Caco-2 (cell line): ENCODE measurements around the gene C1orf94. TPM values are rescaled to one million over a fixed set of nuclear protein-coding genes. Genes with fewer than 3 reads are reported as not detected.

Experiments used
- BruUV-seq: library from RNA; stranded (reverse); fragments of 400-500 nt; replicated peaks from 2 replicates; lab custom pipeline; 2021; lab: Mats Ljungman, UMichigan
- CTCF ChIA-PET: fragments of 300-600 bp; sonication (Branson Sonifier 250); formaldehyde crosslinking; loops from one replicate; lab custom pipeline; 2022; ENCODE audit warnings: antibody characterized with exemption; lab: Charles Lee
- POLR2A ChIA-PET: fragments of 300-600 bp; sonication (Branson Sonifier 250); formaldehyde crosslinking; loops from one replicate; lab custom pipeline; 2022; ENCODE audit warnings: antibody characterized with exemption; lab: Charles Lee
- DNase-seq, 2 experiments: peaks; one replicate each; pipeline versions ENCODE4 v3.0.0 to v3.0.0-alpha.2; 2020 to 2022
- H3K27me3 ChIP-seq: replicated peaks from 2 replicates; pipeline ENCODE4 v1.6.0; 2011; ENCODE audit warnings: low read length; ENCODE audit not compliant: control insufficient read depth, insufficient read depth
- H3K36me3 ChIP-seq: 2 replicates; pipeline ENCODE4 v1.5.1; 2011; ENCODE audit warnings: low read length; ENCODE audit not compliant: control insufficient read depth, insufficient read depth
- H3K4me1 ChIP-seq: fragments of 250-450 bp; sonication (Bioruptor Pico); 2 replicates; pipeline ENCODE4 v1.5.1; 2020; ENCODE audit warnings: mild to moderate bottlenecking
- H3K4me3 ChIP-seq: 2 replicates; pipeline ENCODE4 v1.5.1; 2011; ENCODE audit warnings: low read depth, mild to moderate bottlenecking, control low read depth, low read length
- H3K9me3 ChIP-seq: fragments of 250-450 bp; sonication (Bioruptor Pico); 2 replicates; pipeline ENCODE4 v1.5.1; 2020; ENCODE audit warnings: mild to moderate bottlenecking, moderate library complexity
- H3K27ac Mint-ChIP-seq: one replicate; pipeline ENCODE4 v1.8.0; 2022; ENCODE audit warnings: mixed read lengths; ENCODE audit not compliant: unreplicated experiment
- H3K27me3 Mint-ChIP-seq: one replicate; pipeline ENCODE4 v1.8.0; 2022; ENCODE audit warnings: mixed read lengths; ENCODE audit not compliant: insufficient read depth, unreplicated experiment
- H3K36me3 Mint-ChIP-seq: one replicate; pipeline ENCODE4 v1.8.0; 2022; ENCODE audit warnings: mild to moderate bottlenecking, mixed read lengths; ENCODE audit not compliant: insufficient read depth, unreplicated experiment
- H3K4me1 Mint-ChIP-seq: one replicate; pipeline ENCODE4 v1.8.0; 2022; ENCODE audit warnings: low read depth, mixed read lengths; ENCODE audit not compliant: unreplicated experiment
- H3K4me3 Mint-ChIP-seq: one replicate; pipeline ENCODE4 v1.8.0; 2022; ENCODE audit warnings: mild to moderate bottlenecking, moderate library complexity, mixed read lengths; ENCODE audit not compliant: unreplicated experiment
- H3K9me3 Mint-ChIP-seq: one replicate; pipeline ENCODE4 v1.8.0; 2022; ENCODE audit warnings: mixed read lengths; ENCODE audit not compliant: unreplicated experiment
- intact Hi-C: fragments of 100-400 bp; cut with micrococcal nuclease; formaldehyde crosslinking; loops from one replicate; pipeline ENCODE4 v1.10.0; 2022; ENCODE audit not compliant: unreplicated experiment
- total RNA-seq: library from RNA; stranded (reverse); gene quantifications from 2 replicates; pipeline ENCODE4 v1.2.3, GENCODE V29; 2022
- TF ChIP-seq, protein P1 (sequence below), 2 experiments: fragments of 200-600 bp in 1 of 2; IDR thresholded peaks; 1 replicate in 1 of 2; 2 replicates in 1 of 2; pipeline versions ENCODE4 v1.5.1 to v1.8.0; 2011 to 2022; ENCODE audit warnings: antibody characterized with exemption in 1 of 2, control low read depth in 1 of 2, inconsistent platforms in 1 of 2, low read depth in 1 of 2, low read length in 1 of 2, mild to moderate bottlenecking in 1 of 2, moderate library complexity in 1 of 2; ENCODE audit not compliant: insufficient read depth in 1 of 2, severe bottlenecking in 1 of 2, unreplicated experiment in 1 of 2

The C1orf94 gene
- total RNA-seq, 1 experiment from 2014 or later = not detected

DNA sequence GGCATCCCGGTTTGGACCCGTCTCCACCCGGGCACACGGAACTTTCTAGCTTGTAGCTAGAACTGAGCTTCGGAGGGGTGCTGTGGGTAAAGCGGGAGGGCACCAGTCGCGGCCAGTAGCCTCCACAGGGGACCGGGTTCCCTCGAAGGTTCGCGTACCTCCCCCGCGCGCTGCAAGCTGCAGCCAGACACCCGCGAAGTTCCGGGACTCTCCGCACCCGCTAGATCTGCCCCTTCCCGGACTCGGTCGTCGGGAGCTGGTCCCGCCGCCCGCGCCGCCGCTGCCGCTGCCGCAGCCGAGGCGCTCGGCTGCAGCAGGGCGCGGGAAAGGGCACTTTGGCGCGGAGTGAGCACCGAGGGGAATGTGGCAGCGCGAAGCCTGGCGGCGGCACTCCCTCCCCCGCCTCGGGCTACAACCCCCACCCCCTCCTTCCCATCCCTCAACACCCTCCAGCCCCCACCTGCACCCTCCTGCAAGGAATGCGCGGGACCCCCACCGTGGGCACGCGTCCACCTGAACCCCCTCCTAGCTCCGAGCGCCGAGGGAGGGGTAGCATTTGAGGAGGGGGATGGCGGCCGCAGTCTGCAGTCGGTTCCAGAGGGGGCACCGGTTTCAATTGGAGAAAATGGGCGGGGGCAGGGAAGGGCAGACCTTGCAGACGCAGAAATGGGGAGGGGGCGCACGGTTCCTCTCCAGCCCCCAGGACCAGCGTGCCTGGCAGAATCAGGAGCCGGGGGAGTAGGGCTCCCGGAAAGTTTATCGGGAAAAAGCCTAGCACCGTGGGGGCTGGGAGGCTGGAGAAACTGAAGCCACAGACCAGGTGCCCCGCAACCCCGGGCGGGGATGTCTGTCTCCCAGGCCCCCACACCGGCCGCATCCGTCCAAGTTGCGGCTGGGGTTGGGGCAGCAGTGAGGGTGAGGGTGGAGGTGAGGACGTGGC is 12.6 kb upstream of the C1orf94 start:
- Histone ChIP-seq H3K27me3 (no peaks in the 10 kb centered on the region), H3K4me1 (no peaks in the 10 kb centered on the region), H3K9me3 (no peaks in the 10 kb centered on the region), H3K36me3 (no peaks in the 10 kb centered on the region), H3K4me3 (no peak overlapping the region)
- Mint-ChIP-seq H3K9me3 (no peaks in the 10 kb centered on the region), H3K4me3 (no peak overlapping the region), H3K4me1 (no peaks in the 10 kb centered on the region), H3K27me3 (peaks cover 25% of the 10 kb centered on the region), H3K36me3 (no peaks in the 10 kb centered on the region), H3K27ac (no peak overlapping the region)
- BruUV-seq = no TSS peak
- DNase-seq = no peak
- POLR2A ChIA-PET = no interaction called here
- intact Hi-C loops = no loop called here
- CTCF ChIA-PET = no interaction called here
- TF ChIP-seq, protein P1, sequence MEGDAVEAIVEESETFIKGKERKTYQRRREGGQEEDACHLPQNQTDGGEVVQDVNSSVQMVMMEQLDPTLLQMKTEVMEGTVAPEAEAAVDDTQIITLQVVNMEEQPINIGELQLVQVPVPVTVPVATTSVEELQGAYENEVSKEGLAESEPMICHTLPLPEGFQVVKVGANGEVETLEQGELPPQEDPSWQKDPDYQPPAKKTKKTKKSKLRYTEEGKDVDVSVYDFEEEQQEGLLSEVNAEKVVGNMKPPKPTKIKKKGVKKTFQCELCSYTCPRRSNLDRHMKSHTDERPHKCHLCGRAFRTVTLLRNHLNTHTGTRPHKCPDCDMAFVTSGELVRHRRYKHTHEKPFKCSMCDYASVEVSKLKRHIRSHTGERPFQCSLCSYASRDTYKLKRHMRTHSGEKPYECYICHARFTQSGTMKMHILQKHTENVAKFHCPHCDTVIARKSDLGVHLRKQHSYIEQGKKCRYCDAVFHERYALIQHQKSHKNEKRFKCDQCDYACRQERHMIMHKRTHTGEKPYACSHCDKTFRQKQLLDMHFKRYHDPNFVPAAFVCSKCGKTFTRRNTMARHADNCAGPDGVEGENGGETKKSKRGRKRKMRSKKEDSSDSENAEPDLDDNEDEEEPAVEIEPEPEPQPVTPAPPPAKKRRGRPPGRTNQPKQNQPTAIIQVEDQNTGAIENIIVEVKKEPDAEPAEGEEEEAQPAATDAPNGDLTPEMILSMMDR (IDR thresholded peaks at IDR 0.05; ENCODE audit: insufficient read depth in 1 of 2, low read depth in 1 of 2, low read length in 1 of 2, severe bottlenecking in 1 of 2, unreplicated experiment in 1 of 2) = no peak

DNA sequence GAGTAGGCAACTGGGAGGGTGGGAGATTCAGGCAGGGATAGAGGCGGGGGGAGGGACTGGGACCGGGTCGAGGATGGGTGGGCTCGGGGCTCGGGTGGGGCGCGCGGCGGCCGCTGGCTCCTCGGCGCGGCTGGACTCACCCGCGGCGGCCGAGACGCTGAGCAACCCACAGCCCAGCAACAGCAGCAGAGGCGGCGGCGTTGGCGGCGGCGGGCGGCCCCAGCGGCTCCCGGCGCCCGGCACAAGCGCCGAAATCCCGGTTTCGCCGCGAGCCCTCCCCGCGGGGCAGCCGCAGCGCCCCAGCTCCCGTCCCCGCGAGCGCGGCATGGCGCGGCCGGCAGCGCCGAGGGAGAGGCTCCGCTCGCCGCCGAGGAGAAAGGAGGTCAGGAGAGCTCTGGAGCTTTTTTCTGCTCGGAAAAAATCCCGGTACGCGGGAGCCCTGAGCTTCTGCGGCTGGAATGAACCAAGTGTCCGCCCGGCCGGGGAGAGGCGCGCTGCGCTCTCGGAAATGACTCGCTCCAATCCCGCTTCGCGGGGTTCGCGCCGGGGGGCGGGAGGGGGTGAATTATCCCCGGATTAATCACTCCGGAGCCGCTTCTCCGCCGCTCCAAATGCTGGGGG is 11.8 kb upstream of the C1orf94 start, which contains the start of gene CSMD2:
CSMD2 (minus strand) TSS at position 460 of the 621 bp plus-strand sequence; CDS start at position 327, 133 bp downstream.
- peak in 1 of 2 experiments; percentile 1 for DNase-seq
- Histone ChIP-seq H3K27me3 (no peaks in the 10 kb centered on the region), H3K9me3 (no peaks in the 10 kb centered on the region), H3K4me1 (no peaks in the 10 kb centered on the region), H3K4me3 (no peak within 1 kb of the TSS), H3K36me3 (no peaks in the 10 kb centered on the region)
- intact Hi-C loops = no loop called here
- Mint-ChIP-seq H3K4me1 (no peaks in the 10 kb centered on the region), H3K27me3 (peaks cover 29% of the 10 kb centered on the region), H3K36me3 (no peaks in the 10 kb centered on the region), H3K27ac (no peak within 1 kb of the TSS), H3K4me3 (peak within 1 kb of the TSS; percentile 54), H3K9me3 (no peaks in the 10 kb centered on the region)
- TF ChIP-seq, protein P1 (IDR thresholded peaks at IDR 0.05; ENCODE audit: insufficient read depth in 1 of 2, low read depth in 1 of 2, low read length in 1 of 2, severe bottlenecking in 1 of 2, unreplicated experiment in 1 of 2) = no peak
- ChIA-PET CTCF (no interaction called here), POLR2A (no interaction called here)
- no TSS peak for BruUV-seq

DNA sequence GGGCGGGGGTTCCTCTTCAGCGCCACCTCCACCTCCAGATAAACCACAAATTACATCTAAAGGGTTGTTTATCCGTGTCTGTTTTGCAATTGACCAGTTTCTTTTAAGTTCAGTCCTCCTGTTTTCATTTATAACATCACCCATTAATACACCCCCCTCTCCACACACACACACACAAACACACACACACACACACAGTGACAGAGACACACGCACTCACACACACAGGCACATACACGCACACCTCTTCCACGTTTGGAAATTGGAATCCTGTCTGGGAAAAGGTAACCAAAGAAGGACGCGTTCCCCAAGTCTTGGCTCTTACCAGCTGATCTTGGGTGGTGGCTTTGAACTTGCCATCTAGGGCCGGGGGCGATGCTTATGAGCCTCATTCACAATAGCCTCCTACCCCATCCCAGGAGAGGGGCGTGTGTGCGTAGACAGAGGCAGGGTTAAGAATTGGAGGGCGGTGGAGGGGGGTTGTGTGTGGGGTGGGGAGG is 11.2 kb upstream of the C1orf94 start:
- TF ChIP-seq, protein P1 (IDR thresholded peaks at IDR 0.05; ENCODE audit: insufficient read depth in 1 of 2, low read depth in 1 of 2, low read length in 1 of 2, severe bottlenecking in 1 of 2, unreplicated experiment in 1 of 2) = no peak
- CTCF ChIA-PET = no interaction called here
- no peak for DNase-seq
- no peaks in the 10 kb centered on the region for H3K27me3 ChIP-seq
- no peaks in the 10 kb centered on the region for H3K36me3 ChIP-seq
- H3K27ac Mint-ChIP-seq = no peak overlapping the region
- H3K27me3 Mint-ChIP-seq = peaks cover 29% of the 10 kb centered on the region
- peak overlapping the region; percentile 54 for H3K4me3 Mint-ChIP-seq
- BruUV-seq = no TSS peak
- no peaks in the 10 kb centered on the region for H3K4me1 Mint-ChIP-seq
- intact Hi-C loops = no loop called here
- H3K4me1 ChIP-seq = no peaks in the 10 kb centered on the region
- no peak overlapping the region for H3K4me3 ChIP-seq
- H3K36me3 Mint-ChIP-seq = no peaks in the 10 kb centered on the region
- no peaks in the 10 kb centered on the region for H3K9me3 Mint-ChIP-seq
- H3K9me3 ChIP-seq = no peaks in the 10 kb centered on the region
- POLR2A ChIA-PET = no interaction called here
